ENCODE results near the gene MMP7. TPM values are rescaled to one million over a fixed set of nuclear protein-coding genes. Genes with fewer than 3 reads are reported as not detected.

MMP7 gene
- total RNA-seq, 1 experiment from 2014 or later: not detected

- Histone ChIP-seq H3K23ac (ENCODE audit: insufficient read length, low read depth, low read length) (no peak overlapping the region), H4K8ac (replicated peaks; ENCODE audit: insufficient read length, low read depth, low read length) (no peak overlapping the region), H2BK5ac (ENCODE audit: insufficient read length, low read length) (no peak overlapping the region), H3K79me2 (ENCODE audit: insufficient read depth, low read length) (no peaks in the 10 kb centered on the region), H3K4ac (ENCODE audit: low read depth, low read length) (no peak overlapping the region), H2BK12ac (ENCODE audit: insufficient read length, low read depth, low read length) (no peak overlapping the region), H3K79me1 (ENCODE audit: insufficient read depth, low read depth, low read length, poor library complexity, severe bottlenecking) (no peaks in the 10 kb centered on the region), H3K56ac (ENCODE audit: insufficient read length, low read depth, low read length) (no peak overlapping the region), H4K5ac (ENCODE audit: insufficient read length, low read depth, low read length) (no peak overlapping the region), H2BK120ac (ENCODE audit: low read depth, low read length, poor library complexity, severe bottlenecking) (no peak overlapping the region), H3K9ac (ENCODE audit: extremely low read depth, insufficient read length, low read length) (no peak overlapping the region), H3T11ph (ENCODE audit: low read length) (no peak overlapping the region), H4K91ac (ENCODE audit: insufficient read length, low read depth, low read length) (no peak overlapping the region), H3K14ac (ENCODE audit: insufficient read depth, low read length) (no peak overlapping the region), H2AK5ac (ENCODE audit: insufficient read length, low read length) (no peak overlapping the region), H2AFZ (ENCODE audit: low read length) (no peak overlapping the region), H3K4me1 (ENCODE audit: insufficient read depth, low read length) (peaks cover 8% of the 10 kb centered on the region; the same call in 1 of the 2 replicates), H3K18ac (ENCODE audit: insufficient read length, low read depth, low read length) (no peak overlapping the region), H4K20me1 (ENCODE audit: control insufficient read depth, insufficient read depth, insufficient read length) (no peaks in the 10 kb centered on the region), H3K4me2 (ENCODE audit: insufficient read depth, insufficient read length, low read length) (no peak overlapping the region), H2BK15ac (ENCODE audit: low read depth, low read length) (no peak overlapping the region), H3K27me3 (ENCODE audit: insufficient read depth, low read length) (no peaks in the 10 kb centered on the region), H3K27ac (ENCODE audit: insufficient read length, low read depth, low read length) (no peak overlapping the region), H3K23me2 (ENCODE audit: insufficient read length, low read depth, low read length, poor library complexity, severe bottlenecking) (no peaks in the 10 kb centered on the region), H2BK20ac (ENCODE audit: low read depth, low read length, poor library complexity, severe bottlenecking) (no peak overlapping the region), H3K9me3 (ENCODE audit: control insufficient read depth, low read depth, low read length) (no peaks in the 10 kb centered on the region)
- H3K9me3 Mint-ChIP-seq: no peaks in the 10 kb centered on the region
- peaks cover 23 to 28% of the 10 kb centered on the region in 2 experiments for H3K4me1 Mint-ChIP-seq
- WGBS (ENCODE audit: extremely low coverage, insufficient read length, low lambda C conversion rate): no CpG with 5 or more reads among the region's 1 CpG
- H3K4me3 Mint-ChIP-seq: no peak overlapping the region
- no peaks in the 10 kb centered on the region for H3K36me3 Mint-ChIP-seq (ENCODE audit: insufficient read depth in 1 of 3, low read depth in 3 of 3)
- H3K27me3 Mint-ChIP-seq (ENCODE audit: low read depth): no peaks in the 10 kb centered on the region; the same call in 1 of the 2 replicates
- H3K27ac Mint-ChIP-seq: peak overlapping the region in 1 of 3 experiments; percentile 66; a peak in 2 of 7 replicates
- no peak for TF ChIP-seq CTCF (conservative IDR thresholded peaks at IDR 0.05)
- DNase-seq: no peak
Observed at GRCh38 chr11:102476812-102477211, 53.7 kb downstream of the MMP7 start.
